GM12801 (cell line): ENCODE measurements around the gene TPRG1.

Source experiments
- TF ChIP-seq, protein P1 (sequence below): IDR thresholded peaks from one replicate; pipeline ENCODE4 v1.5.1; 2011; ENCODE audit warnings: control low read depth; ENCODE audit not compliant: insufficient read length; ENCODE audit errors: extremely low read depth

The TPRG1 gene, protein sequence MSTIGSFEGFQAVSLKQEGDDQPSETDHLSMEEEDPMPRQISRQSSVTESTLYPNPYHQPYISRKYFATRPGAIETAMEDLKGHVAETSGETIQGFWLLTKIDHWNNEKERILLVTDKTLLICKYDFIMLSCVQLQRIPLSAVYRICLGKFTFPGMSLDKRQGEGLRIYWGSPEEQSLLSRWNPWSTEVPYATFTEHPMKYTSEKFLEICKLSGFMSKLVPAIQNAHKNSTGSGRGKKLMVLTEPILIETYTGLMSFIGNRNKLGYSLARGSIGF

DNA sequence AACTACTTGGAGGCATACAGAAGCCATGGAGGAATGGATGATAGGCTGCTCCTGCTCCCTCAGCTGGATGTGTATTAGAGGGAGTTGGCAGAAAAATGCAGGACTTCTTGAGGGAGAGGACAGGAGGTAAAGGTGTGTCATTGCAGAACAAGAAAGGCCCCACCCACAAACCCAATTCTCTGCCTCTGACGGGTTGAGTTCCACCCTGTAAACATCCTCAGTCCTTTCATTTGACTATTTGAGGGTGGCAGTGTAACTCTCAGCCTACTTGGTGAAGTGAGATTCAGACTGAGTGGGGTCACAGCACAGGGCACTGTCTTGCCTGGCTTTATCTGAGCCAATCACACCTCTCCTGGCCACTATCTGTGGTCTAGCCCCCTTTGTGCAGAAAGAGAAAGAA, at the start of gene TPRG1:
TPRG1 (plus strand) TSS at position 265 of the 400 bp plus-strand sequence. CDS start 35,414 bp downstream, outside the sequence.
- TF ChIP-seq, protein P1, sequence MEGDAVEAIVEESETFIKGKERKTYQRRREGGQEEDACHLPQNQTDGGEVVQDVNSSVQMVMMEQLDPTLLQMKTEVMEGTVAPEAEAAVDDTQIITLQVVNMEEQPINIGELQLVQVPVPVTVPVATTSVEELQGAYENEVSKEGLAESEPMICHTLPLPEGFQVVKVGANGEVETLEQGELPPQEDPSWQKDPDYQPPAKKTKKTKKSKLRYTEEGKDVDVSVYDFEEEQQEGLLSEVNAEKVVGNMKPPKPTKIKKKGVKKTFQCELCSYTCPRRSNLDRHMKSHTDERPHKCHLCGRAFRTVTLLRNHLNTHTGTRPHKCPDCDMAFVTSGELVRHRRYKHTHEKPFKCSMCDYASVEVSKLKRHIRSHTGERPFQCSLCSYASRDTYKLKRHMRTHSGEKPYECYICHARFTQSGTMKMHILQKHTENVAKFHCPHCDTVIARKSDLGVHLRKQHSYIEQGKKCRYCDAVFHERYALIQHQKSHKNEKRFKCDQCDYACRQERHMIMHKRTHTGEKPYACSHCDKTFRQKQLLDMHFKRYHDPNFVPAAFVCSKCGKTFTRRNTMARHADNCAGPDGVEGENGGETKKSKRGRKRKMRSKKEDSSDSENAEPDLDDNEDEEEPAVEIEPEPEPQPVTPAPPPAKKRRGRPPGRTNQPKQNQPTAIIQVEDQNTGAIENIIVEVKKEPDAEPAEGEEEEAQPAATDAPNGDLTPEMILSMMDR: no peak

DNA sequence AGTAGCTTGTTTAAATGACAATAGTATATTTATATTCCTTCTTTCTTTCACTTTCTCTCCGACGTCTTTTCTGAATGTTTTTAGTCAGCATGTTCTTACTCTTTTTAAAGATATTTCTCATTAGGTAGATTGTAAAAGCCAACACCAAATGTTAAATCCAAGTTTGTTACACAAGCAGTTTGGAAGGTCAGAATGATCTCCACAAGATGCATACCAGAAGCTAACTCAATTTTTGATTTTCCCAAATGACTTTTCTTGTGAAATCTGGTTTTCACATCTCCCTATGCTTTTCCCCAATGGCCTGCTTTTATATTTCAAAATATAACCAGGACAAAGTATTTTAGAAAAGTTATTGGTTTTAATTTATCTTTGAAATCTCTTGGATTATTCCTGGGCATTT, 49.7 kb upstream of the TPRG1 start:
- TF ChIP-seq, protein P1: no peak

DNA sequence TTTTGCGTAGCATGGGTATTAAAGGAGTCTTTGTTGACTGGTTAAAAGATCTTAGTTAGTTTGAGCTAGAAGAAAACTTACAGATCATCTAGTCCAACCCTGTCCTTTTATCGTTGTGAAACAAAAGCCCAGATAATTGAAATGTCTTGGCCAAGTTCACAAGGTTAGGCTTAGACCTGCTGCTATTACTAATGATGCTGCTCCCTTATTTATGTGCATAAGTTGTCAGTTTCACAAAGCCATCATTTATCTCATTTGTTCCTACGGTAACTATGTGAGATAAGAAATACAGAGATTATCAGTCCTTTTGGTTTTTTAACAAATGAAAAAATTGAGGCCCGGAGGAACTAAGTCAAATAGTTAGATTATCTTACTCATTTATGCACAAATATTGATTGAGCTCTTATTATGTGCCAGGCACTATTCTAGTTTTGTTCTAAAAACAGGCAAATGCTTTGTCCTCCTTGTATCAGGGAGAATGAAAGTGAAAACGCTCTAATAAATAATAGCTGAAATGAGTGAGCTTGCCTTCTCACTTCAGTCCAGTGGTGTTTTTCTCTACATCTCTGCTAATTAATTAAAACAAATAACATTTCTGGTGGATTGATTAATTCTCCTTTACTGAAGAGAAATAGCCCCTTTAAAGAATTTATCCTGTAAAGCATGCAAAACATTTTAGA, 49.1 kb upstream of the TPRG1 start:
- TF ChIP-seq, protein P1: no peak

DNA sequence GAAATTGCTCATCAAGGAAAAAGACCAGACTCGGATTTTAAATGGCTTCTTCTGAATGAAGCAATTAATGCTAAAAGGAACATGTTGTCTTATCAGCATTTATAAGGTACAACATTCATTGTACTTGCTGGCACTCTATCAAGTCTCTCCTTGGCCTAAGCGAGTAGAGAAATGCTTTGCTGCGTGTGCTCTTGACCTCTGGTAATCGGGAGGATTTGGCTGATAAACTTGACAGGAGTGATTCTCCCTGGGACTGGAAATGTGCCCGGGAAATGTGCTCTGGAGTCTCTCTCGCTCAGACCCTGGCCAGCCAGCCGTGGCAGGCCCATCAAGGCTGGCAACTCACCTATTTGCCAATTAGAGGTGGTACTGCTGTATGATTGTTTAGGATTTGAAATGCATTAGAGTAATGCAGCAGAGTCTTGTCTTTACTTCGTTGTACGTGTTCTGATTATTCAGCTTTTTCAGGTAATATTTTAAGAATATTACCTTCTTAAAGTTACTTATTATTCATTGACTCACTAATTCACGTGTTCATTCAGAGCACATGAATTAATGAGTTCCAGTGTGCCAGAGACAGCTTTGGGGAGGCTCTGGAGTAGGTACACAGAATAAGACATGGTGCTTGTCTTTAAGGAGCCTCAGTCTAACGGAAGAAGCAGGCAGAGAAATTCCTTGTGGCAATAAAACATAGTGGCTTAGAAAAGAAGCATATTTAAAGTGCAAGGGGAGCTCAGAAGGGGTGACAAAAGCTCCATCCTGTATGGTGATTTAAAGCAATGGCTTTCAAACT, 48.0 kb upstream of the TPRG1 start:
- TF ChIP-seq, protein P1: no peak

DNA sequence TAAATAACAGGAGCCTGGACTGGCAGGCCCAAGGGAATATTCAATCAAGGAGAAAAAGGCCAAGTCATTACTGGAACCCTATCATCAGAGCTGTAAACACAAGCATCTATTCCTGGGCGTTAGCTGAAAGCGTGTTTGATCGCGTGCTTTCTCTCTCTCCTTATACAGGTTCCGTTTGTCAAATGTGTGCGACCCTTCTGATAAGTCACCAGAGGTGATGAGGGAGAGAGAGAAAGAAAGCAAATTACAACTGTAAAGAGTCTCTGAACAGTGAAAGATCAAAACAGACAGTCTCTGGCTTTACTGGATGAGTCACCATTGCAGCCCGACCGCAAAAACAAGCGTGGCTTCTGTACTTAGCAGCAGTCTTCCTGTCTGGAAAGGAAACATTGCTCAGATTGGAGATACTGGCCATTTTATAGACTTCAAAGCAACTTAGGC, 39.5 kb upstream of the TPRG1 start:
- TF ChIP-seq, protein P1: no peak

DNA sequence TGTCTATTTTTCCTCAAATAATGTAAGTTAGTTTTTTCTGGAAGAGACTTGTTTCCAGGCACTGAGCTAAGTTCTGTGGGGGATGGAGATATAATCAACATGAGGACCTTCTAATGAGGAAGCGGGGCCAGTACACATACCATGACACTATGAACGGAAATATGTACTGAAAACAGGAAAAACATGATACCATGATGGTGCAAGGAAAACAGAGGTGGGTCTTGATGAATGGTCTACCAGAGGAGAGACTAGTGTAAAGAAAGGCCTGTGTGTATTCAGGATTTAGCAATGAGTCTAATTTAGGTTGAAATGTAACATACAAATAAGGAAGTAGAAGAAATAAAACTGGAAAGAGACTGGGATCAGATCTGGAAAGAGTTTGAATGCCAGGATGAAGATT, 38.9 kb upstream of the TPRG1 start:
- TF ChIP-seq, protein P1: no peak

DNA sequence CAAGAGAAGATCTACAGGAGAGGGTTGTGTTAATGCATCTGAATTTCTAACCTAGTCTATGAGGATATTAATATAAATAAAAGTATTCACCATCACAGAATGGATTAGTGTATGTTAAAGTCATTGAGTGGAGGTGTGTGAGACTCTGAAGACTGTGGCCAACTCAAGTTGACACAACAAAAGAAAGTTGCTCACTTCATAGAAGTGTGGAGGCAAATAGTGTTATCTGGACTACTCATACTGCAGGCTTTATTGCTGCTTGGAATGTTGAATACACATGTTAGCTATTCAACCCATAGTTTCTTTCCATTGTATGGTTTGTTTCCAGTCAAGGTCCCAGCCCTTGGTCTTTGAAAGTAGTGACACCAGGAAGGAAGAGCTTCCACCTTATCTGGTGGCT, 38.0 kb upstream of the TPRG1 start:
- TF ChIP-seq, protein P1: no peak
